GM12878 (cell line): ENCODE data around the gene RANBP1. TPM values are rescaled to one million over a fixed set of nuclear protein-coding genes. Genes with fewer than 3 reads are reported as not detected.
A peak's percentile ranks its signal among the peaks of the same experiment; 100 is the strongest.

ENCODE experiments used
- CREM ChIP-seq: IDR thresholded peaks from 2 replicates; pipeline ENCODE4 v1.6.1; 2014; ENCODE audit warnings: antibody characterized with exemption, low read depth
- GATAD2B ChIP-seq: fragments of 450-650 bp; conservative IDR thresholded peaks from 2 replicates; pipeline ENCODE4 v1.6.1; 2017; ENCODE audit warnings: low read depth, mild to moderate bottlenecking, moderate library complexity
- KAT2A ChIP-seq: conservative IDR thresholded peaks from 2 replicates; pipeline ENCODE4 v1.6.1; 2011; ENCODE audit warnings: low read depth, low read length; ENCODE audit not compliant: control insufficient read depth
- MXI1 ChIP-seq: fragments of 150-350 bp; IDR thresholded peaks from 2 replicates; pipeline ENCODE4 v1.6.1; 2011; ENCODE audit warnings: low read depth, mild to moderate bottlenecking, inconsistent platforms, low read length, improper control_type of control experiment
- MYC ChIP-seq: IDR thresholded peaks from 2 replicates; pipeline ENCODE4 v1.6.1; 2011; ENCODE audit warnings: mild to moderate bottlenecking, low read length, moderate library complexity, inconsistent platforms; ENCODE audit not compliant: insufficient read depth, insufficient replicate concordance, insufficient read length, severe bottlenecking
- RUNX3 ChIP-seq: IDR thresholded peaks from 2 replicates; pipeline ENCODE4 v1.6.1; 2012; ENCODE audit warnings: low read length, inconsistent platforms
- SIN3A ChIP-seq: IDR thresholded peaks from 2 replicates; pipeline ENCODE4 v1.6.1; 2012; ENCODE audit warnings: low read depth, low read length, improper control_type of control experiment
- TAF1 ChIP-seq: IDR thresholded peaks from 2 replicates; pipeline ENCODE4 v1.6.1; 2011; ENCODE audit warnings: mild to moderate bottlenecking, low read depth, low read length, borderline replicate concordance
- ZNF24 ChIP-seq: fragments of 450-650 bp; IDR thresholded peaks from 2 replicates; pipeline ENCODE4 v1.6.1; 2017; ENCODE audit warnings: antibody characterized with exemption, mild to moderate bottlenecking
- ZNF384 ChIP-seq: IDR thresholded peaks from 2 replicates; pipeline ENCODE4 v1.6.1; 2012; ENCODE audit warnings: low read depth, mild to moderate bottlenecking, low read length, improper control_type of control experiment, borderline replicate concordance
- ZSCAN29 ChIP-seq: fragments of 450-650 bp; IDR thresholded peaks from 2 replicates; pipeline ENCODE4 v1.6.1; 2017; ENCODE audit warnings: mild to moderate bottlenecking, moderate library complexity
- polyA plus RNA-seq, 11 experiments: library from polyadenylated mRNA; depleted of rRNA in 4 of 11; unstranded in 6 of 11; stranded (reverse) in 5 of 11; fragments of >200 nt; fragmentation: Nextera tagmentation in 4 of 11; fragmentation: Illumina TruSeq in 1 of 11; extraction: Ambion mirVana in 4 of 11; extraction: Trizol in 1 of 11; gene quantifications; 1 replicate in 1 of 11; 2 replicates in 10 of 11; pipeline versions ENCODE4 v1.2.1 to v1.2.3, GENCODE V29; 2011 to 2016; ENCODE audit warnings: inconsistent platforms in 2 of 11, missing spikeins in 2 of 11, low read depth in 1 of 11
- total RNA-seq, 4 experiments: library from RNA; depleted of rRNA in 3 of 4; stranded (reverse); fragments of >200 nt in 3 of 4; fragmentation: Illumina TruSeq in 1 of 4; extraction: Trizol in 1 of 4; gene quantifications; 2 replicates each; pipeline versions ENCODE4 v1.2.1 to v1.2.3, GENCODE V29; 2013 to 2021
- TF ChIP-seq, protein P1 (sequence below): IDR thresholded peaks from 2 replicates; pipeline ENCODE4 v1.6.1; 2012; ENCODE audit warnings: low read depth, low read length, improper control_type of control experiment

The RANBP1 gene
- total and polyA plus RNA-seq, 10 of the 15 experiments (the other 5 are each of a cell fraction or from before 2014, with no cell fraction given), result 55.3 to 808 (median 394) TPM

GRCh38 chr22:20117633-20118299 is 1.9 kb downstream of the RANBP1 start (continued):
- TF ChIP-seq MXI1 (0 out of 2 replicates have a peak, but pooled peaks have one; percentile 48), ZSCAN29 (no peak), MYC (peak; percentile 67), ZNF24 (peak; percentile 99), RUNX3 (peak; percentile 32; the same call in 1 of the 2 replicates), KAT2A (no peak), ZNF384 (no peak), SIN3A (peak; percentile 43; the same call in 1 of the 2 replicates), TAF1 (0 out of 2 replicates have a peak, but pooled peaks have one; percentile 32), CREM (peak; percentile 36; the same call in 1 of the 2 replicates), GATAD2B (peak; percentile 17; the same call in 1 of the 2 replicates)
- TF ChIP-seq, protein P1, sequence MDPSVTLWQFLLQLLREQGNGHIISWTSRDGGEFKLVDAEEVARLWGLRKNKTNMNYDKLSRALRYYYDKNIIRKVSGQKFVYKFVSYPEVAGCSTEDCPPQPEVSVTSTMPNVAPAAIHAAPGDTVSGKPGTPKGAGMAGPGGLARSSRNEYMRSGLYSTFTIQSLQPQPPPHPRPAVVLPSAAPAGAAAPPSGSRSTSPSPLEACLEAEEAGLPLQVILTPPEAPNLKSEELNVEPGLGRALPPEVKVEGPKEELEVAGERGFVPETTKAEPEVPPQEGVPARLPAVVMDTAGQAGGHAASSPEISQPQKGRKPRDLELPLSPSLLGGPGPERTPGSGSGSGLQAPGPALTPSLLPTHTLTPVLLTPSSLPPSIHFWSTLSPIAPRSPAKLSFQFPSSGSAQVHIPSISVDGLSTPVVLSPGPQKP, result no peak
